ENCODE results near the gene CTNNA3.

Gene CTNNA3

DNA sequence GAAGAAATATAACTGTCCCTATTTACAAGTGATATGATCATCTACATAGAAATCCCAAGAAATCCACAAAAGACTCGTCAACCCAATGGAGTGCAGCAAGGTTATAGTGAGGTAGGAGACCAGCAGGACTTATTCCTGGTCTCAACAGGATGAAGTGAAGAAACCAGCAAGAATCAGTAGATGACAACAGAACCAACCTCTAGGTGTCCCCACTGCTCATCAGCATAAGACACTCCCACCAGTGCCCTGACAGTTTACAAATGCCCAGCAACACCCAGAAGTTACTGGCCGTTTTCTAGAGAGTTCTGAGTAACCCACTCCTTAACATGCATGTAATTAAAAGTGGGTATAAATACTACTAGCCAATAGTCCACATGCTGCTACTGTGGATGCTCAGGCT is 1240.7 kb downstream of the CTNNA3 start:
- Histone ChIP-seq H3K9me3 (ENCODE audit: insufficient read depth, low read depth, low read length) (no peaks in the 10 kb centered on the region), H3F3A (ENCODE audit: low read depth) (no peaks in the 10 kb centered on the region), H3K4me1 (ENCODE audit: insufficient read depth, low read length, poor library complexity, severe bottlenecking) (no peaks in the 10 kb centered on the region), H3K36me3 (ENCODE audit: insufficient read depth, low read length) (no peaks in the 10 kb centered on the region), H3K9ac (ENCODE audit: low read depth, low read length, poor library complexity, severe bottlenecking) (no peak overlapping the region), H3K4me2 (ENCODE audit: low read depth, low read length, poor library complexity, severe bottlenecking) (no peak overlapping the region), H3K27me3 (ENCODE audit: insufficient read depth, low read length, poor library complexity, severe bottlenecking) (no peaks in the 10 kb centered on the region), H3K79me2 (ENCODE audit: insufficient read depth, low read length) (no peaks in the 10 kb centered on the region), H3K4me3 (ENCODE audit: low read length, poor library complexity, severe bottlenecking) (no peak overlapping the region), H4K20me1 (ENCODE audit: insufficient read depth, low read length, poor library complexity, severe bottlenecking) (no peaks in the 10 kb centered on the region), H3K9me2 (replicated peaks; ENCODE audit: low read depth, low read length) (no peaks in the 10 kb centered on the region), H2AFZ (ENCODE audit: low read length) (no peak overlapping the region)
- TF ChIP-seq, protein P1, sequence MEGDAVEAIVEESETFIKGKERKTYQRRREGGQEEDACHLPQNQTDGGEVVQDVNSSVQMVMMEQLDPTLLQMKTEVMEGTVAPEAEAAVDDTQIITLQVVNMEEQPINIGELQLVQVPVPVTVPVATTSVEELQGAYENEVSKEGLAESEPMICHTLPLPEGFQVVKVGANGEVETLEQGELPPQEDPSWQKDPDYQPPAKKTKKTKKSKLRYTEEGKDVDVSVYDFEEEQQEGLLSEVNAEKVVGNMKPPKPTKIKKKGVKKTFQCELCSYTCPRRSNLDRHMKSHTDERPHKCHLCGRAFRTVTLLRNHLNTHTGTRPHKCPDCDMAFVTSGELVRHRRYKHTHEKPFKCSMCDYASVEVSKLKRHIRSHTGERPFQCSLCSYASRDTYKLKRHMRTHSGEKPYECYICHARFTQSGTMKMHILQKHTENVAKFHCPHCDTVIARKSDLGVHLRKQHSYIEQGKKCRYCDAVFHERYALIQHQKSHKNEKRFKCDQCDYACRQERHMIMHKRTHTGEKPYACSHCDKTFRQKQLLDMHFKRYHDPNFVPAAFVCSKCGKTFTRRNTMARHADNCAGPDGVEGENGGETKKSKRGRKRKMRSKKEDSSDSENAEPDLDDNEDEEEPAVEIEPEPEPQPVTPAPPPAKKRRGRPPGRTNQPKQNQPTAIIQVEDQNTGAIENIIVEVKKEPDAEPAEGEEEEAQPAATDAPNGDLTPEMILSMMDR (conservative IDR thresholded peaks at IDR 0.05; ENCODE audit: low read length): no peak
- no peak for TF ChIP-seq EZH2phosphoT487 (IDR thresholded peaks at IDR 0.05; ENCODE audit: borderline replicate concordance)

DNA sequence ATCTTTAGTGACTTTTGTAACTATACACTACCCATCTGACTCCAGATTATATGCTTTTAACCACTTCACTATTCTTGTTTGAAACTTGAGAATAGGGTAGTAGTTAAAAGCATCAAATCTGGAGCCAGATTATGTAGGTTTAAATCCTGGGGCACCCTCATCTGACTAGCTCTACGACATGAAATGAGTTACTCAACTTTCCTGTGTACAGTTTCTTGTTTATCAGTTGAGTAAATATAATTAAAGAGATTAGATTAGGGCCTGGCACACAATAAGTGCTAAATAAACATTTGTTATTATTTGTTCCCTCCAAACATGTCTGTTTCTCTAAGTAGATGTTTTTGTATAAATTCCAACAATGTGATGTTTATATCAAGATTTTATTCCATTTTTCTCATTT is 1255.4 kb downstream of the CTNNA3 start:
- Histone ChIP-seq H3K27me3 (ENCODE audit: insufficient read depth, low read length, poor library complexity, severe bottlenecking) (no peaks in the 10 kb centered on the region), H3K4me3 (ENCODE audit: low read length, poor library complexity, severe bottlenecking) (no peak overlapping the region), H4K20me1 (ENCODE audit: insufficient read depth, low read length, poor library complexity, severe bottlenecking) (no peaks in the 10 kb centered on the region), H3K36me3 (ENCODE audit: insufficient read depth, low read length) (no peaks in the 10 kb centered on the region), H3F3A (ENCODE audit: low read depth) (no peaks in the 10 kb centered on the region), H3K9ac (ENCODE audit: low read depth, low read length, poor library complexity, severe bottlenecking) (no peak overlapping the region), H3K9me2 (replicated peaks; ENCODE audit: low read depth, low read length) (no peaks in the 10 kb centered on the region), H3K4me2 (ENCODE audit: low read depth, low read length, poor library complexity, severe bottlenecking) (no peak overlapping the region), H3K4me1 (ENCODE audit: insufficient read depth, low read length, poor library complexity, severe bottlenecking) (no peaks in the 10 kb centered on the region), H2AFZ (ENCODE audit: low read length) (no peak overlapping the region), H3K9me3 (ENCODE audit: insufficient read depth, low read depth, low read length) (no peaks in the 10 kb centered on the region), H3K79me2 (ENCODE audit: insufficient read depth, low read length) (no peaks in the 10 kb centered on the region)
- no peak for TF ChIP-seq EZH2phosphoT487 (IDR thresholded peaks at IDR 0.05; ENCODE audit: borderline replicate concordance)
- TF ChIP-seq, protein P1 (conservative IDR thresholded peaks at IDR 0.05; ENCODE audit: low read length): no peak

DNA sequence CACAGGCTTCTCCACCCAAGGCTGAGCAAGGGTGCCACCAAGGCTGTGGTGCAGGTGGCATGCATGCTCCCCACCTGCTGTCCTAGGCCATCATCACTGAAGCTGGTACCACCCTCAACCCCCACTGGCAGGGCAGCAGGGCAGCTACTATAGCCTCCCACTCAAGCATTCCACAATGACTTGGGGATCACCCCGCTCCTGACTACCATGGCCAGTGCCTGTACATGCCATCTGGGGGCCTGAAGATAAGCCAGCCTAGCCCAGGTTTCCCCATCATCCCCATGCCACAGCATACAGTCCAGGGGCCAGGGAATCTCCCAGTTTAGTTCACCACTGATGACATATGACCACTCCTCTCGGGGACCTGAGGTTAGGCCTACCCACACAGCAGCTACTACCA is 1281.1 kb downstream of the CTNNA3 start:
- no peak for TF ChIP-seq EZH2phosphoT487 (IDR thresholded peaks at IDR 0.05; ENCODE audit: borderline replicate concordance)
- TF ChIP-seq, protein P1 (conservative IDR thresholded peaks at IDR 0.05; ENCODE audit: low read length): no peak
- no peaks in the 10 kb centered on the region for H3K4me1 ChIP-seq (ENCODE audit: insufficient read depth, low read length, poor library complexity, severe bottlenecking)
- no peak overlapping the region for H3K4me2 ChIP-seq (ENCODE audit: low read depth, low read length, poor library complexity, severe bottlenecking)
- H3K9ac ChIP-seq (ENCODE audit: low read depth, low read length, poor library complexity, severe bottlenecking): no peak overlapping the region
- no peak overlapping the region for H2AFZ ChIP-seq (ENCODE audit: low read length)
- H3K9me2 ChIP-seq (replicated peaks; ENCODE audit: low read depth, low read length): no peaks in the 10 kb centered on the region
- H3K27me3 ChIP-seq (ENCODE audit: insufficient read depth, low read length, poor library complexity, severe bottlenecking): no peaks in the 10 kb centered on the region
- H3K9me3 ChIP-seq (ENCODE audit: insufficient read depth, low read depth, low read length): no peaks in the 10 kb centered on the region
- H3K36me3 ChIP-seq (ENCODE audit: insufficient read depth, low read length): no peaks in the 10 kb centered on the region
- H3K4me3 ChIP-seq (ENCODE audit: low read length, poor library complexity, severe bottlenecking): no peak overlapping the region
- H4K20me1 ChIP-seq (ENCODE audit: insufficient read depth, low read length, poor library complexity, severe bottlenecking): no peaks in the 10 kb centered on the region
- no peaks in the 10 kb centered on the region for H3F3A ChIP-seq (ENCODE audit: low read depth)
- no peaks in the 10 kb centered on the region for H3K79me2 ChIP-seq (ENCODE audit: insufficient read depth, low read length)
